22Rv1 (cell line): ENCODE measurements around the gene S100A16.

Source experiments
- CTCF ChIP-seq: fragments of 450-650 bp; IDR thresholded peaks from 2 replicates; pipeline ENCODE4 v1.5.1; 2017; ENCODE audit warnings: mild to moderate bottlenecking
- ZFX ChIP-seq: fragments of 450-650 bp; IDR thresholded peaks from 2 replicates; pipeline ENCODE4 v1.6.1; 2017; ENCODE audit warnings: antibody characterized with exemption, borderline replicate concordance

- no peak for TF ChIP-seq CTCF
- no peak for TF ChIP-seq ZFX
Observed at GRCh38 chr1:153646672-153647345, 33.9 kb upstream of the S100A16 start.
